GM19438 (cell line): Measurements from ENCODE around the gene OTOGL.

Experiments used
- ATAC-seq: cut with Tn5 transposase; IDR thresholded peaks from one replicate; pipeline ENCODE4 v1.9.1; 2021; ENCODE audit warnings: low read depth; ENCODE audit not compliant: unreplicated experiment

The OTOGL gene

DNA sequence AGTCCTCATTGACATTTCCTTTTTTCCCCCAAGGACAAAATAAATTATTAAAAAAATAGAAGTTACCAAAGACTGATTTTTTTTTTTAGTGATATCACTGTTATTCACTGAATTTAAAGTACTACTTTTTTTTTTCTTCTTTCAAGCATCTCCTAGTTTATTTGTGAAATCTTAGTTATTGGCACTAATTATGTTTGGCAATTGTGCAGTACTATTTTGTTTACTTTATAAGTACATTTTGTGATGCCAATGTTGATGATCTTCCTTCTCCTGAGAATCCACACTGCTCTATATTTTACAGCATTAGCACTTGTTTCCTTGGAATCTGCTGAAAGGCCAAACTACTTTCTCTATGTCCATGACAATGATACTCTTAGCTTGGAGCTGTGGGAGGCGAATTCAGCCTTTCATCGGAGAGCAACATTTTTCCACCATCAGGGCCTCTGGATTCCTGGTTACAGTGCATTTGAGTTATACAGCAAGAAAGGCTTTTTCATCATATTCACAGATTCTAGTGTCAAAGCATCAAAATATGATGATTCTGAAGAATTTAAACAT lies 220.9 kb downstream of the OTOGL start:
- no peak for ATAC-seq

DNA sequence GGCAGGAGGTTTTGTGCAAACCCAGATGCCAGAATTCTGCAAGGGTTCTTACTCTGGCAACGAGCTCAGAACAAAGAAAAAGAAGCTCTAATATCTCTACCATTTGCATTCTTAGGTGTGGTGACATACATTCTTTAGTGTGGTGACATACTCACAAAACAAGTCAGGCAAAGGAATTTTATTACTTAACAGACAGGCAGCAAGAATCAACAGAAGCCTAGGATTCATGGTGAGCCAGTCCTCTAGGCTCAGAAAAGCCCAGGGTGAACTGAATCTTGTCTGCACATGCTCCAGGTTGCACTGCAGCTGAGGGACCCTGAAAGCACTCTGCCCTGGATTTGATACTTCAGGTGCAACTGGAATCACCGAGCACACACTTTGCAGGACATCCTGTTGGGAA lies 222.3 kb downstream of the OTOGL start:
- no peak for ATAC-seq

DNA sequence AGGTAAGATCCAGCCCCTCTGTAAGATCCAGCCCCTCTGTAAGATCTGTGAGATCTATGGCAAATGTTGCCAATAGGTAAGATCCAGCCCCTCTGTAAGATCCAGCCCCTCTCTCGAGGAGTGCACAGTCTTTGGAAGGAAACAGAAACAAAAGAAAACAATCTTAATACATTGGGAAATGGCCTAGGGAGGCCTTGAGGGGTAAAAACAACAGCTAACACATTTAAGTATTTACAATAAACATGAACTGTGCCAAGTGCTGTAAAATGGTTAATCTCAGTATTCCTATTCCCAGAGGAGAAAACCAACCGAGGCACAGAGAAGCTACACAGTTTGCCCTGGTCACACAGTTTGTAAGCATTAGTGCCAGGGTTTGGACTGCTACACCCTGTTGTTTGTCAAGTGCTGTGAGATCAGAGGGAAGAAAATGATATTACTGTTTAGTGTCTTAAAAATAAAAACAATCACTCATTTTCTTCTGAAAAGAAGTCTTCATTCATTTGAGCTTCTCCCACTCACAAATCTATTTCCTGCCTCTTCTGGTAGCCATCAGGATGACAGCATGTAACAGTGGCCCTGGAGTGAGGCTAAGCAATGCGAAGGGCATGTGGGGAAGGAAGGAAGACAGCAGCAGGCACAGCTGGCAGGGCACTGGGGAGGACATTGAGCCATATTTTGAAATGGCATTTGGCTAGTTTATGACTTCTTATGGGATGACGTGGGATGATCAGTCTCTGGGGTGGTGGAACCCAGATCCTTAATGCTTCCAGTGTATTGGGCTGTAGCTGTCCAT lies 226.0 kb downstream of the OTOGL start:
- no peak for ATAC-seq

DNA sequence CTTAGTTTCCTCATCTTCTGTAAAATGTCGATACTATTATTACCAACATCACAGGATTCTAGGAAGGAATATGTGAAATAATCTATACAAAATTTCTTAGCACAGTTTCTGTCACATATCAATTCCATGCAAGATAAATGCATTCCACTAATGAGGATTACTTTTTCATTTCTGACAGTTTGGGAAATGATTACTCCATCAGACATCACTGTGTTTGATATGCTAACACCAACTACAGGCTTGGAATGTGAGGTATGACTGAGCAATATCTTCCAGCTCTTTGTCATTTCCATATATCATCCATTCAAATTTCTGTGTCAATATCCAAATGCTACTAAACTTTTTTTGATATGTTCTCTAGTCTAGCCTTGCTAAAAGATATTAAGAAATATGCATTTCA lies 233.5 kb downstream of the OTOGL start:
- no peak for ATAC-seq

DNA sequence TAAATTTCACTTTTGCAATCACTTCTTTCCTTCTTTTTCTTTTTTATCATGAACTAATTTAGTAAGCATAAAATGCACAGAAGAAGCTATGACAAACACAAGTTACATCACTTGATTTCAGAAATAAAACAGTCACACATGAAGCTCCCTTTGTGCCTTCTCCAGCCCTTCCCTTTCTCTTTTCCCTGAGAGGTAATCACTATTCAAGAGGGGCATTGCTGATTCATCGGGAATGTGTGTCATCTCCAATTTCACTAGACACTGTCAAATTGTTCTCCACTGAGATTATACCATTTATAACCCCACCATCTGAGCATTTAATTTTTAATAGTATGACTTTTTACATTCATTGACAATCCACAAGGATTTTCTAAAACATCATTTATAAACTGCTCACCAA lies 253.1 kb downstream of the OTOGL start:
- no peak for ATAC-seq

DNA sequence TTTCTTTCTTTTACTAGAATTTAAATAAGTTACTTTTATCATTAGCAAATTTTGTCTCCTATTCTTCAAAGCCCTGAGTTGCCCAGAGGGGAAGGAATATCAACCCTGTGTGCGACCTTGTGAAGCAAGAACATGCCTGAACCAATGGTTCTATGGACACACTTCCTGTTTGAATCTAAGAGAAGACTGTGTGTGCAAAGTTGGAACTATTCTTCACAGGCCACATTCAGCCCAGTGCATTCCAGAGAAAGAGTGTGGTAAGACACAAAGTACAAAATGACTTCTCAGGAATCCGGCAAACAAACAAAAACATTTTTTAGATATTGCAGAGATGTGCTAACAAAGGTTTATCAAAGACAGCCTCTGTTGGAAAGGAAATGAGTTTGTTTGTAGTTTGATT lies 253.9 kb downstream of the OTOGL start:
- ATAC-seq = no peak

DNA sequence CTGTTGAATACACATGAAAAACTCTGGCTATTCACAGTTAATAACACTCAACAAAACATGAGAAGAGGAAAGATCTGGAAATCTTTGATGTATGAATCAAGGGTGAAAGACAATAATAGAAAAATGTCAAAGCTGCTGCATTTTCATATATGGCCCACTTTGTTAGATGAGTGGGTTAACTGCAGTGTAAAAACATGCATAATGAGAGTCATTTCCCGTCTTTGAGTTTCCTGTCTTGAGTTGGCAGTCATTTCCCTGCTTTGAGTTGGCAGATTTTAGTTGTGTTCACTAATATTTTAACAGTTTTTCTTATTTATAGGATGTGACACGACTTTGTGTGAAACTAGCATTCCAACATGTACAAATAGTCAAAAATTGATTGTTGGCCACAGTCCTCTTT lies 256.8 kb downstream of the OTOGL start:
- no peak for ATAC-seq

DNA sequence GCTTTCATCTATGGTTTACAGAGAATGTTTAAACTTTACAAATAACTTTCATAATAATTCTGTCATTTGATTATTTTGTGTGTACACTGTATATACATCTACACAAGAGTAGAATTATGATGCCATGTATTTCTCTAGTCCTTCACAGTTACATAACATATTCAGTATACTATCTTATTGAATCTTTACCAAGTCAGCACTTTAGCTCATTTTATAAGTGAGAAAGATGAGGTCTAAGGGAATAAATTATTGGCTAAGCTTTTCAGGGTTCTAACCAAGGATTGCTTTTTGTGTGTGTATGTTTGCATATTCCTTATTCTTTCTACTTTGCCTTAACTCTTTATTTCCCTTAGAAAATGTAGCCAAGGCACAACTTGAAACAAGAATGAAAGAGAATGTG lies 260.4 kb downstream of the OTOGL start:
- no peak for ATAC-seq

DNA sequence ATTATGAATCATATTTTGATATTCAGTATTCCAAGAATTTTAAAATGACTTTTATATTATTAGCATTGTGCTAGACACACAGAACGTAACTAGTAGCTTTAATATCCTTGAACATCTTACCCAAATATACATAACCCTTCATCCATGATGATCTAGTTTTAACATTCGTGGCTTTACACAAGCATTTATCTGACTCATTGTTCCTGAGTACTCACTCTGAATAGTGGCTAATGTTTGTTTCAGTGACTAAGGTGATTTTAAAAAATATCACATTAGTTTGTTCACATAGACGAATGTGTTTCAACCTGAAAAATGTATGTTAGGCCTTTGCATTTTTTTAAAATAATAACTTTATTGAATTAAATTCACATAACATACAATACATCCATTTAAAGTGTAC lies 264.7 kb downstream of the OTOGL start:
- no peak for ATAC-seq

DNA sequence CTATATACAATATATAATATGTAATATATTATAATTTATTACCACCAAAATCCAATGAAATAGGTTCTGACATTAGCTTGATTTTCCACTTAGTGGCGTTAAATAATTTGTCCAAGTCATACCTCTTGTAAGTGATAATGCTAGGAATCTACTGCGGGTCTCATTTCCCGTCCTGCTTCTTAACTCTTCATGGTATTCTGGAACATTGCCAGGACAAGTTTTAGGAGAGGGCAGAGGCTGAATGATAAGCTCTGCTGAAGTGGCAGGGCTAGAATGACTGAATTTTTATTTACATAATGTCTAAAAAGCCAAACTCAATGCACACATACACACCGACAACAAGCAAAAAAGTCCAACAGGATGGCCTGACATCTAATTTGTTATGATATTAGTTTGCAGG lies 274.3 kb downstream of the OTOGL start:
- ATAC-seq = no peak

DNA sequence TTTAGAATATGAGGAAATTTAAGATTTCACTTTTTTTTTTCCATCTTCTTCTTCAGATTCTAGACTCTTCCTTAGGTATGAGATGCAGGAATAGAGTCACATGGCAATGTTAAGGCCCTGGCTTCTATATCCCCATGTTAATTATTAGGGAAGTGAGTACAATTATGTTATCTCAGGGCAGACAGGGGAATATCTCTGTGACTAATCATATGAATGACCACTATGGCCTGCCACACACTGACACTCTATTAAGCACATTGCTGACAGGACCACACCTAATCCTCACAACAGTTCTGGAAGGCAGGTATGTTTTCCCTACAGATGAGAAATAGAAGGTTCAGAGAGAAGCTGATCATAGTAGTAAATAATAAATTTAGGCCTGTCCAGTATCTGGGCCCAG lies 275.3 kb downstream of the OTOGL start:
- no peak for ATAC-seq

DNA sequence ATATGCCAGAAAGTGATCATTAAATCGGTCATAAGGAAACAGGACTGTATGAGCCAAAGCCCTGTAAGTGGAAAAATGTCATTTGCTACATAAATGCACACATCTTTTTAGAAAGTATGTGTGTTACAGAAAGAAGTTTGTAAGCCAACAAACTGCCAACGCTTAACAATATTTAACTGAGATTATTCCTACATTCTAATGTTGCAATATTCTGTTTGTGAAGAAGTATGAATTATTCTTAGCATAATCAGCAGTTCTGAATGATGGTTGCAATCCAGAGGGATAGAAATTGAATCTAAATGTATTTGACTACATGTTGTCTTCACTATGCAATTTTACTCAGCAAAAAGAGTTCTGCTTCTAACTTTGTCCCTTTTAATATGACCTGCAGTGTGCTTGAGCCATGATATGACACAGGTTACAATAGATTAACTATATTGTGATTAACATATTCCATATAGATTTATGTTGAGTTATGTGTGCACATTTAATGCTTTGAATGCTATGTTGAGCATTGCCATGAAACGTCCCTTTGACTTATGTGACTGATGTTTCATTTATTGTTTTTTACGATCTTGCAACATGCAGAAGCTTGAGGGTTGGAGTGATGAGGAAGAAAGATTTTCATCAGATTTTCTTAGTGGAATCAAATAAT lies 277.9 kb downstream of the OTOGL start:
- ATAC-seq = no peak

DNA sequence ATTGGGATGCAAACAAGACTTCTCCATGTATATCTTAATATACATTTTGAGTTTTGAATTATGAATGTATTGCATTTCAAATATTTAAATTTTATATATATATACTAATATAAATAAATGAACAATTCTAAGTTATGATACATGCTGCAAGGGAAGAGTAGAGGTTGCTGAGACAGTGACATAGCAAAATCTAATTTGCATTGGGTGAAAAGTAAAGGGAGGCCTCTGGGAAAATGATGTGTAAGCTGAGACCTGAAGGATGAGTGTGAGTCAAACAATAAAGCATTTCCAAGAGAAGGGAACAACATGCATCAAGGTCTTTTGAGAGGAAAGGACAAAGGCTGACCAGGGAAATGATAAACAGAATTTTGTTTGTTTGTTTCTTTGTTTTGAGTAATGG lies 281.8 kb downstream of the OTOGL start:
- ATAC-seq = no peak

DNA sequence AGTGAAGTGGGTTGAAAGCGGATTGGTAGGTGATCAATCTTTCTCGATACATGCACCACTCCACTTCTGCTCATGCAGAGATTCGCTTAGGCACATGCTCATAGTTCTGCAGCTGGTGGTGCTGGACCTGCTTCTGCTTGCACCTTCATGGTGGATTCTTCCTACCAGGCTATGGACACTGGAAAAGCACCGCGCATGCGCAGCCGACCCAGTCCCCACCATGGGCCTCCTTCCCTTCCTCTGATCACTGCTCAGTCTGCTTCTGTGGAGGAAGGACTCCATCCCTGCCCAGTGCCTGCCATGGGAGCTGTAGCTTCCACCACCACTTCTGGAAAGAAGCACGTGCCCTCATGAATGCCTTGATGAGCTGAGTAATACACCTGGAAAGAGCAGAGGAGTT lies 282.9 kb downstream of the OTOGL start:
- no peak for ATAC-seq

DNA sequence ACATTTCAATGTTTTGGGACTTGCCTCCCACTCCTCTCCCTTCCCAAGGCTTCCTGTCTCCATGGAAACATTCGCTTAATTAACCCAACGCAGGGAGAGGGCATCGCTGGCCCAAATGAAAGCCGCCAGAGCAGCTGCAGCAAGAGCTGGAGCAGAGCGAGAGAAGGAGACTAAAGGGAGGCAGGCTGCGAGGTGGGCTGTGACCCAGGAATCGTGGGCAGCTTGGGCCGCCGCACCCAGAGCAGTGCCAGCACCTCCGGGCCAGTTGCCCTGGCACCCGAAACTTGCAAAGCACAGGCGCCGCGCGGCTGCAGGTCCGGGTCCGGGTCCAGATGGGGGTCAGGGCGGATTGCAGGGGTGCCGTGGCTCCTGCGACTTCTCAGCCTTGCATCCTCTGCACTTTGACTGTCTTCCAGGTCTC lies 301.2 kb downstream of the OTOGL start:
- no peak for ATAC-seq

DNA sequence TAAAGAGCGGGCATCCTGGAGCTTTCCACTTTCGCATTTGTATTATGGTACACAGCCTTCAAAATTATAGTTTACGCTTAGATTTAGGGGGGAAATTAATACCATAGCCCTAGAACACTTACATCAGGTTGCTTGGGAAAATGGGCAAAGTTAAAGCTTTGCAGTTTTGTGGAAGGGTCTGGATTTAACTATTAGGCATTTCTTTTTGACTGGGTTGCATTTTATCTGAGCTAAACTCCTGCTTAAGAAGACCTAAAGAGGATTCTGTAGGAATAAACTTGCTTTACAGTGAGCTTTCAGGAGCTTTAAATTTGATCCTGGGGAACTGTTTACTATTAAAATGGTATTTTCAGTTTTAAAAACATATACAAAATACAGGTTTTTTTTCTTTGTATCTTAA lies 301.9 kb downstream of the OTOGL start:
- no peak for ATAC-seq

DNA sequence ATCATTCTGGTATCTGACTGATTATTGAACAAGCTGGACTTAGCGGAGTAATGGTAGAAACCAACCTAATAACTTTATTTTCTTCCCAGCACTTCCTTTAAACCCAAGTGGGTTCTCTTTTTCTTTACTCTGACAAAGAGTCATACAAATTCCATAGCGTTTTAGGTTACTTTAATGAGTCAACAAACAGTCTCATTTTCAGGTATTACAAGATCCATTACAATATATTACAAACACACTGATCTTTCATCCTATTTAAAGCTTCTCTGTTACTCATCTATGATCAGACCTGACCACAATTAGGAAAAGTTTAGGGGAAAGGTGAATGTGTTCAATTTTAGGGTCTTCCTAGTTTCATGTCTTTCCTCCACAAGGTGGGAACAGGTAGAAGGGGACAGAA lies 305.3 kb downstream of the OTOGL start:
- no peak for ATAC-seq

DNA sequence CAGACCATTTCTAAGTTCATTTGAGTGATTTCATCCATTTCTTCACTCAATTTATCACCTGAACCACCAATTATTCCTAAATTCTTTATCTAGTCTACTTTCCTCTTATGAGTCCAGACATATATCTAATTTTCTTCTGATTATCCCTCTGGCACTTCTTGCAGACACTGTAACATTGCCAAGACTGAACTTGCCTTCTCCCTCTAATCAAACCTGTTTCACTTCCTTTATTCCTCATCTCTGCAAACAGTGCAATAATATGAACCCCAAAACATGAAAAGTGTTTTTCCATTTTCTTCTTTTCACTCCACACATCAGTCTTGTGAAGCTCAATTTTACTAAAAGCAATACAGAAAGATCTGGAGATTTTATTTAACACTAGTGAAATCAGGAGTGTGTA lies 306.9 kb downstream of the OTOGL start:
- ATAC-seq = no peak

DNA sequence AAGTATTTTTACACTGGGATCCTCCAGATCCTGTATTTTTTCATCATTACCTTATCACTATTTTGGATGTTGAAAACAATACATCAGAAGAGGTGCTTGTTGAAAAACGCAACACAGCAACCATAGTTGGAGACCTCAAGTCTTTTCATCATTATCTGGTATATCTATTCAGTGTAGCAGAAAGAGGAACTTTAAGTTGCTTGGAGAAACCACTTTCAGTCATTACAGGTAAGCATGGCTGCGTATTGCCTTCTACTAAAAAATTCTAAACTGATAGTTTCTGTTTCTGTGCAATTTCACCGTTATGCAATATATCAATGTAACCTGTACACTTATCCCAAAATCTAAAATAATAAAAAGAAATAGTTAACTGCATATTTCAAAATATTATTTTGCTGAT lies 312.4 kb downstream of the OTOGL start:
- ATAC-seq = no peak

DNA sequence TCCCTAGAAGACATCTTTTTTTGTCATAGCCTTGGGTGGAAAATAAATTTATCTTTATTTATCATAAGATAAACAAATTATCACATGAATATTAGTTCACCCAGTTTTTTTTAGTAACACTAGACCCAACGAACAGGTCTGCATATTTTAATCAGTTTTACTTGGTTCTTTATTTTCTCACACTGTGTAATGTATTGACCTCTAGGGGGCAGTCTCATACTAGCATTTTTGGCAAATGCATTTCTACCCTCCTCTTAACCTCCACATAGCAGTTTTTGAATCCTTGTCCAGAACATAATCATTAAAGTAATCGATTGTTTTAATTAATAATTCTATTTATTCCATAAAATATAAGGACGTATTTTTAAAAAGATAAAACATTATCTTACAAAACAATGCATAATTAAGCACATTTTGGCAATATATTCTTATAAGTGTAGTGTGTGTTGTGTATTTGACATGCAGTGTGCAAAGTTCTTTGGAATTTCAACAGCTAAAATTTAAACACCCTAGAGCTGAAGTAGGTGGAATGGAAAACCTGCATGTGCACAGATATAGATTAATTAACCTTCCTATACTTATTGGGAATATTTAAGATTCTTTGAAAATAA lies 313.1 kb downstream of the OTOGL start:
- peak; percentile 69 for ATAC-seq

DNA sequence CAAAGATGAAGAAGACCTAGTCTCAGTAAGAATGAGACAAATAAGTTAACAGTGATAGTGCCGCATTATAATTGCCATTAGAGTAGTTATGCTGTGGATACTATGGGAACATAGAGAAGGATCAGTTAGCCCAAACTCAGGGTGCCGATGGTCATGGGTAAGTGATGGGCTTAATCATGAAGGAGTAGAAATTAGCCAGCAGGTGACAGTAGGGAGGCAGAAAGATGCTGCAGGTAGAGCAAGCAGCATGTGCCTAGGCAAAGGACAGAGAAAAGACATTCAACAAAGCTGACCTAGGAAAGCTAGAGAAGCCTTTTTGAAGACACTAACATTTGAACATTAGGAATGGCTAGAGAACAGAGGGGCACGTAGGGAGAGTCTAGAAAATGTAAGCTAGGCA lies 314.1 kb downstream of the OTOGL start:
- no peak for ATAC-seq

DNA sequence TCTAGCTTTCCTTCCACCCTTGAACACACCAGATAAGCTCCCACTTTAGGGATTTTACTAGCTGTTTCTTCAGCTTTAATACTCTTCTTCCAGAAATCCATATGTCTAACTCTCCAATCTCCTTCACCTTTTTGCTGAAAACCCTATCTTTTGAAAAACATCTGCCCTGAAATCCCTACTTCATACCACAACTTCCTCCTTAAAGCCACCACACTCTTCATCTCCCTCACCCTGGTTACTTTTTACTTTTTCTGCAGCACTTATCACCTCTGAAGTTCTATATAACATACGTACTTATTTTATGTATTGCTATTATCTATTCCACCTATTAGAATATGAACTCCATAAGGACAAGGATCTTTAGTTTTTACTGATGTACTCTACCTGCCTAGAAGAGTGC lies 316.1 kb downstream of the OTOGL start:
- no peak for ATAC-seq
